GM12875 (cell line): ENCODE results near the gene CDCA8.

Experiments used
- H3K4me3 ChIP-seq: one replicate; pipeline ENCODE4 v1.5.1; 2011; ENCODE audit warnings: low read depth, low read length, control low read depth
- CTCF ChIP-seq: IDR thresholded peaks from 2 replicates; pipeline ENCODE4 v1.5.1; 2011; ENCODE audit warnings: low read depth, mild to moderate bottlenecking, control low read depth, inconsistent platforms, low read length, moderate library complexity, borderline replicate concordance; ENCODE audit not compliant: insufficient read depth

Gene CDCA8

GRCh38 chr1:37719572-37720195 is 27.4 kb downstream of the CDCA8 start:
- H3K4me3 ChIP-seq = no peak overlapping the region

DNA sequence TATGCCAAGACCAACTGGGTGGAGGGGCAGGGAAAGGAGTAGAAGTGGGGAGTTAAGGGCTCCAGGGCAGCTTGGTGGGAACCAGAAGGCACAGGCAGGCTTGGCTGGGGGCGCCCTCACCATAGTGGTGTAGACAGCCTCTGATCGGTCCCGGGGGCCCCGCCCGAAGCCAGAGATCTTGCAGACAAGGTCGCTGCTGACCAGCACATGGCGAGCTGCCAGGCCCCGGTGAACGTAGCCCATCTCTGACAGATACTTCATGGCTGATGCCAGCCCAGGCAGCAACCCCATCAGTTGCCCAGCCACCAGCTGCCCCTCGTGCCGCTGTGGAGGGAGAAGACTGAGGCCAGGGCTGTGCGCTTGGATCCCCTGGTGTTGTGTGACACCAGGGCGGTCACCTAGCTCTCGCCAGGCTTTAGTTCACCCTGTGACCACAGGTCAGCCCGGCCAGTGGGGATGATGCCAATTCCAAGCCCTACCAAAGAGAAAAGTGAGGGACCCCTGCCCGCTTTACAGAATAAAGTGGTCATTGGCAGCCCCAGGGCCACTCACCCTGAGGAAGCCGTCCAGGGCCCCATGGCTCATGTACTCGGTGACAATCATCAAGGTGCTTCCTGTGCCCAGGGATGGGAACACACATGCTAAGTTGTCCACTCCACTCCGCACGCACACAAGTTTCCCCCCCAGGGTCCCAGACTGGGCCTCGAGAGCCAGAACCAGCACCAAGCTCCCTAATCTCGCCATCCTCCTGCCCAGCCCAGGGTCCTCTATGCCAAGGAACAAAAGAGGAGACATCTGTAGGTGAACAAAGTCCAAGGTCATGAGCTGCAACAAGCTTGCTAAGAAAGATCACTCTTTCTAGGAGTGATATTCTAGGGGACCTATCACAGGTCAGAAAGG is 28.2 kb downstream of the CDCA8 start:
- TF ChIP-seq CTCF = no peak
- no peak overlapping the region for H3K4me3 ChIP-seq

More at GRCh38 chr1:37719572-37720195, 27.4 kb downstream of the CDCA8 start:
- no peak for TF ChIP-seq CTCF

- TF ChIP-seq CTCF = no peak
- no peak overlapping the region for H3K4me3 ChIP-seq
These were observed 29.2 kb downstream of the CDCA8 start for GRCh38 chr1:37721565-37721964.

DNA sequence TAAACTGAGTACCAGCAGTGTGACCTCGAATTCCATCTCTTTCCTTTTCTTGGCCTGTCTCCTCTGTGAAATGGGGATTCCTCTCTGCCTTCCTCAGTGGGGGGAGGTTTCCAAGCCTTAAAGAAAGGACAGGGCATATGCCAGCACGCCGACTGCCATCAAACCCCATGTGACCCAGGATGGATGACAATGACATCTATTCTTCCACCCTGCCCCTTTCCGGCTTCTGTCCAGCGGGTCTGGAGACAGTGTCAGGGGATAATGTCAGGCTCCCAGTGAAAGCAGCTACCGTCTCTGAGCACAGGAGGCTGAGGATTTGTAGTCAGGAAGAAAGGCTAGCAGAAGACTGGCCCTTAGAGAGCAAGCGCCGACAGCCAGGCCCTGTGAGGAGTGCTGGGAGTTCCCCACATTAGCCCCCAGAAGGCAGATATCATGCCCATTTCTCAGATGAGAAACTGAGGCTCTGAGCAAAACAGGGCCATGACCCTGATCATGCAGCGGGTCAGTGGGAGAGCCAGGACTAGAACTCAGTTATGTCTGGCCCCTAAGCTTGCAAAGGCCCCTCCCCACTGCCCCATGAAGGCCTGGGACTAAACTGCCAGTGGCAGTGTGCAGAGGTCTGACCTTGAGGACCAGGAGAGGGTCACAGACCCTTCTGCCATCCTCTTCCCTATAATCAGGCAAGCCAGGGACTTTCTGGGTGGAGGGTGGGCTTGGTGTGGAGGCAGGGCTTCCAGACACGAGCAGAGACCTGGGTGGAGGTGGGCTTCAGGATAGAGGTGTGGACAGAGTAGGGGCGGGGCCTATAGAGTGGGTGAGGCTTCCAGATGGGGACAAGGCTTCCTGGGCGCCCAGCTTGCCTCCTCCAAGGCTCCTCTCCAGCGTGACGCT is 30.1 kb downstream of the CDCA8 start:
- no peak overlapping the region for H3K4me3 ChIP-seq
- no peak for TF ChIP-seq CTCF

GRCh38 chr1:37723072-37723389 is 30.7 kb downstream of the CDCA8 start:
- no peak for TF ChIP-seq CTCF
- H3K4me3 ChIP-seq = no peak overlapping the region

GRCh38 chr1:37723390-37724078 is 31.2 kb downstream of the CDCA8 start:
- no peak for TF ChIP-seq CTCF
- no peak overlapping the region for H3K4me3 ChIP-seq
